Activated naive CD8-positive, alpha-beta T cell treated with anti-CD3 and anti-CD28 coated beads, Interleukin-2, amount 50 U/mL, for 16 hours (primary cell): ENCODE results near the gene EEF1AKMT2.

Experiments used
- DNase-seq: peaks from one replicate; pipeline ENCODE4 v3.0.0-alpha.2; 2020; ENCODE audit warnings: low read depth, low spot score

Gene EEF1AKMT2

GRCh38 chr10:124722798-124723783 lies 68.6 kb downstream of the EEF1AKMT2 start:
- no peak for DNase-seq

GRCh38 chr10:124721330-124722045 lies 70.2 kb downstream of the EEF1AKMT2 start:
- no peak for DNase-seq

GRCh38 chr10:124719213-124719851 lies 72.4 kb downstream of the EEF1AKMT2 start:
- no peak for DNase-seq

DNA sequence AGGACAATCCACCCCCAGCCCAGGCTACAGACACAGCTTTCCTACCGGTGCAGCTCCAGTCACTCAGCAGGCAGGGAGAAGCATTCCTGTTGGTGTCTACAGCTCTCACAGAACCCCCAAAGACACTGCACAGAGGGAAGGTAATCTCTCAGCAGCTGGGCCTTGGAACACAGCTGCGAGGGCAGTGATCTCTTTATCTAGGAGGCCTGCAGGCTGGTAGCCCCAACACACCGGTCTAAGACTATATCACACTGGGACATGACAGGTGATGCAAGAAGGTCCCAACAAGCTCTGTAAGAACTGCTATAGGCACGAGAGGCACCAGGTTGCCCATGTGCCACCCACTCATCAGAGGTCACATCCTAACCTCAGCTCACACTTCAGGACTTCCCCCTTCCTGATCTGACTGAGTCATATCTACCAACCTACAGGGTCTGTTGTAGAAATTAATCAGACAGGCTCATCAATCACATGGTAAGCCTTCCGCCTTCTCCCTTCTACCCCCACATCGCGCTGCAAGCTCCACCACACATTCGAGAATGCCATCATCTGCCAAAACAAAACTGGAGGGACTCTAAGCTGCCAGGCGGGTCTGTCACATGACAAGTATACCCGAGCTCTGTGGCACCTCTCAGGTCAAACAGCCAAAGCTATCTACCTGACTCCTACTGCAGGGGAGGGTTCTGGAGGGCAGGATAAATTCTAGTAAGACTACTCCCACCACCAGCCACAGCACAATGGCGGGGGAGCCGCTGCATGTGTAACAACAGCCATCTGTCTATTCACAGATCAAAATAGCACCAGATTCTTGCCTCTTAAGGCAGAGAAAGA lies 73.6 kb downstream of the EEF1AKMT2 start:
- peak; percentile 58 for DNase-seq

DNA sequence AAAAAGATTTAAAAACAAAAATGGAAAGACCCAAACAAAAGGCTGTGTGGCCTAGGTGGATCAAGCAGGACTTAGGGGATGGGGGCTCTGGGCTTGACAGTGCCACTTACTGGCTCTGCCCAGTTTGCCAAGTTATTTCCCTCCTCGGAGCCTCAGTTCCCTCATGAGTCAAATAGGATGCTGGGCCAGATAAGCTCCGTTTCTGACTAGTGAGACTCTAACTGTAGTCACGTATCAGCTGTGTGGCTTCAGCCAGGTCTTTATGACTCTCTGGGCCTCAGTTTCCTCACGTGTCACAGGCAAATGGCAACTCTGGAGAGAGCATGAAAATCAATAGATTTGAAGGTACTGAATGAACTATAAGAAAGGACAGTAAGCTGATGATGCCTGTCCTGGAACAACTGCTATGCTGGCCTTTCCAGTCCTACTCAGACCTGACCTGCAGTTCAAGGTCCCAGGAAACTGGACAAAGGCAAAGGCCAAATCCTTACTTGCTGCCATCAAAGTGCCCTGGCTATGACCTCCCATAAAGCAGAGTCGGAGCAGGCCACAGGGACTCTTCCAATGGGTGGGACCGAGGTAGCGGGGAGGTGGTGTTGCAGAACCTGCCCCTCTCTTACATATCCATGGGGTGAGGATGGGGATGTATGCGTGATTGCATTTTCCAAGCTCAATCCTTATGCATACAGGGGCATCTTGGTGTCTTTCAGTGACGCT lies 74.5 kb downstream of the EEF1AKMT2 start:
- DNase-seq: no peak

DNA sequence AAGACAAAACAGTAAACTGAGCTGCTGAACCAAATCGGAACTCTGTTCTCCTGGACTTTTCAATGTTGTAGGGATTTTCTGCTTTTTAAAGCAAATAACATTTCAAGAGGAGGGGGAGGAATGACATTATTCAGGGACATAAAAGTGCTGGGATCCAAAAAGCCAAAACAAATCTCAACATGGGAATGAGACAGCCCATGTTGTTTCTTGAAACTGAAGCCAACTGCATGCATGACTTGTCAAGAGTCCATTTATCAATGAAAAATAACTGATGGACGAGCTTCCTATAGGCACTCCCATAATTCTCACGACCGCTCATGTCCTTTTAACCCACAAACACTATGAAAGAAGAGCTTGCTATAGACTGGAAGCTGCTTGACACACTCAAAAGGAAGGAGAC lies 75.3 kb downstream of the EEF1AKMT2 start:
- DNase-seq: no peak

DNA sequence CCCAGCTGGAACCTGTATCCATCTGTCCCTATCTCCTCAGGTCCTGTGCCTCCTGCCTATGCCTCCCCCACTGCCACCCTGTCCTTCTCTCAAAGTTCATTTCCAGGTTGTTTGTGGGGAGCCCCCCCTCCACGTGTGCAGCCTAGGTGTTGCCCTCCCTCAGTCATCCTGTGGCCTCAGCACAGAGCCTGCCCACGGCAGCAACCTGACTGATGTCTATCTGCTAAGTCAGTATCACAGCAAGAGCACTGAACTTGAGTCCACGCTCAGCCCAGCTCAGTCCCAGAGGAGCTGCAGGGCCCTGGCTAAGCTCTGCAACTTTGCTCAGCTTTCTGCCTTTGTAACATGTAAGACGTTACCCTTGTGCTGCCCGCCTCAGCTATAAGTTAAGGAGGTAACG lies 76.2 kb downstream of the EEF1AKMT2 start:
- no peak for DNase-seq

- no peak for DNase-seq
Measured at GRCh38 chr10:124713679-124714255, 77.9 kb downstream of the EEF1AKMT2 start.

DNA sequence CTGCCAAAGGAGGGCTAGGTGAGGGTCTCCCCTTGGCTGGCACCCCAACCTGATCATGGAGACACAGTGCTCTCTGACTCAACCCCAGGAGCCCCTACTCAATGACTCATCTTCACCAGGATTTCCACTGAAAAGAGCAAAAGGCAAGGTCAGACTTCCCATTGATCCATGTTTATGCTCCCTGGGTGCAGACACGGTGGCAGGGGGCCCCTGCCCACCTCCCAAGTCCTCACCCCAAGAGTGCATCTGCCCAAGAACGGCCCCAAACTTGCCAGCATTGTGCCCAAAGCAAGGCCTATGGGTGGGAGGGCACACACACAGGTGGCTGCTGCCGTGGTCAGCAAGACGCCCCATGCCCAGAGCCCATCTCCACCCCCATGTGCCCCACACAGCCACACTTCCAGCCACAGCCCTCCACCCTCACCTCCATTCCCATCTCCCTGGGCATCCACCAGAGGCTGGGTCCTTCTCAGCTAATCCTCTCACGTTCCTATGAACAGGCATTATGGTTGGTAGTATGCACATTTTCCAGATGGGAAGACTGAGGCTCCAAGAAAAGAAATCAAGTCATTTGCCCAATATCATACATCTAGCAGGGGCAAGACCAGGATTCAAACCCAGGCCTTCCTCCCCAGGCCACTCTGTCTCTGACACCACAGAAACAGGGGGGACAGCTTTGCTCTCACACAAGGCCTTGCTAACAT lies 78.8 kb downstream of the EEF1AKMT2 start:
- DNase-seq: no peak

DNA sequence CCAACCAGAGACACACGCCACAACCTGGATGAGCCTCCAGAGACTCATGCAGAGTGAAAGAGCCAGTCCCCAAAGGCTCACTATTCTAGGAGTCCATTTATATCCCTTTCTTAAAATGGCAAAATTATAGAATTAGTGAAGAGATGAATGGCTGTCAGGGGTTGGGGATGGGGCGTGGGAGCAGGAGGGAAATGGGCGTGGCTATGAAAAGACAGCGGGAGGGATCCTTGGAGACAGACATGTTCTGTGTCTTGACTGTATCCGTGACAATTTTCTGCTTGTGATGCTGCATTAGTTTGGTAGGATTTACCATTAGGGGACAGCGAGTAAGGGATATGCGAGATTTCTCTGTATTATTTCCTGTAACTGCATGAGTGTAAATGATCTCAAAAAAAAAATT lies 80.5 kb downstream of the EEF1AKMT2 start:
- no peak for DNase-seq

- no peak for DNase-seq
Measured at GRCh38 chr10:124710266-124710881, 81.3 kb downstream of the EEF1AKMT2 start.

DNA sequence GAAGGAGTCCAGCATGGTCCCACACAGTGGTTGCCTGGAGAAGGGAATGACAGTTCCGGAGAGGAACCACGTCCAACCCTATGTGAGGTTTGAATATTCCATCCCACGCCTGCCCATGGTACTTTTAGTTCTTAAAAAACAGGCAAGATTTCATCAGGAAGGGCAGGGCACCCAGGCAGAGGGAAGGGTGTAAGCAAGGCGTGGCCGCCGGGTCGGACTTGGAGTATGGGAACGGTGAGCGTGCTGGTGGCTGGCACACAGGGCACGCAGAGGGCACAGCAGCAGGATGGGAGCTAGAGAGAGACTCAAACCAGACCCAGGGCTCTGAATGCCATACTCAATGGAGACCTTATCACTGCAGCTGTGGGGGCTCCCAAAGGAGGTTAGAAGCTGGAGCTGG lies 81.8 kb downstream of the EEF1AKMT2 start:
- no peak for DNase-seq

GRCh38 chr10:124708922-124709520 lies 82.7 kb downstream of the EEF1AKMT2 start:
- no peak for DNase-seq

DNA sequence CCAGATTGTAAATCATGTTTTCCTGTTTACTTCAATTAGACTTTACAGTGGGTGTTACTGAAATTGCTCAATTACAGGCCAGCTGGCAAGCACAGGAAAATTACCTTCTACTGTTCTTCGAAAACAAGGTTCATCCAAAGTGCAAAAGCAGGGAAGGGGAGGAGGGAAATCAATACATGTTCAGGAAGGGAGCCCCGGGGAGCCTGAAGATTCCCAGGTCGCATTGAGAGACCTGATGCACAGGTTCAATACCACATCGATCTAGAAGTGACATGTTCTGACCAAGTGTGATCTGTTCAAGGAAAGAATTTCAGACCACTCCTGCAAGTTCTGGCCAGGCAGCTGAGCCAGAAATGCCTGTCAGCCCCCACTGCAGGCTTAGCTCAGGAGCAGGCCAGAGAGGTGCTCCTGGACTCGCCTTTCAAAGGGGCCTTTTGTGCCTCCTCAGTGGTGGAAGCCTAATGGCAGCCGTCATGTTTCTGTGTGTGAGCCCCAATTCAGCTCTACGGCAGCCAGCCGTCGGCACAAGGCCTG lies 83.4 kb downstream of the EEF1AKMT2 start:
- no peak for DNase-seq
